HG03196 (cell line): Measurements from ENCODE around the gene CHCHD2.
"Not testable (repeated sequence)": the region's sequence is repeated elsewhere in the genome, so short reads cannot be mapped to it uniquely, and the experiment has no call there.

ENCODE experiments used
- ATAC-seq: cut with Tn5 transposase; IDR thresholded peaks from one replicate; pipeline ENCODE4 v1.9.1; 2021; ENCODE audit not compliant: unreplicated experiment

Gene CHCHD2

GRCh38 chr7:56106108-56107073 lies at the start of gene CHCHD2:
Gene CHCHD2 (minus strand): TSS chr7:56106476. CDS start chr7:56106413, 63 bp downstream.
- peak; percentile 100 for ATAC-seq

- ATAC-seq = not testable (repeated sequence)
Measured at GRCh38 chr7:56131062-56131461, 24.8 kb upstream of the CHCHD2 start.

- no peak for ATAC-seq
Measured at GRCh38 chr7:56127241-56127975, 21.1 kb upstream of the CHCHD2 start.

GRCh38 chr7:56125831-56126230 lies 19.6 kb upstream of the CHCHD2 start:
- ATAC-seq = no peak

- ATAC-seq = no peak
Measured at GRCh38 chr7:56124981-56125380, 18.7 kb upstream of the CHCHD2 start.

GRCh38 chr7:56121440-56121839 lies 15.2 kb upstream of the CHCHD2 start:
- ATAC-seq = no peak

- ATAC-seq = no peak
Measured at GRCh38 chr7:56115852-56116538, 9.7 kb upstream of the CHCHD2 start, which contains the start of gene NUPR2. Gene NUPR2 (minus strand): TSS chr7:56116417. CDS start chr7:56116314, 103 bp downstream.

- ATAC-seq = not testable (repeated sequence)
Measured at GRCh38 chr7:56112244-56112643, 6.0 kb upstream of the CHCHD2 start.

- ATAC-seq = no peak
Measured at GRCh38 chr7:56110611-56111010, 4.3 kb upstream of the CHCHD2 start.

GRCh38 chr7:56107954-56108258 lies 1.6 kb upstream of the CHCHD2 start:
- no peak for ATAC-seq

GRCh38 chr7:56105508-56105907 lies 768 bp downstream of the CHCHD2 start:
- ATAC-seq = no peak

GRCh38 chr7:56104138-56104537 lies 2.1 kb downstream of the CHCHD2 start:
- not testable (repeated sequence) for ATAC-seq

GRCh38 chr7:56099653-56100052 lies 6.6 kb downstream of the CHCHD2 start:
- ATAC-seq = no peak

- ATAC-seq = not testable (repeated sequence)
Measured at GRCh38 chr7:56098187-56099008, 7.9 kb downstream of the CHCHD2 start.

GRCh38 chr7:56097700-56098099 lies 8.6 kb downstream of the CHCHD2 start:
- ATAC-seq = no peak

- no peak for ATAC-seq
Measured at GRCh38 chr7:56092789-56093531, 13.3 kb downstream of the CHCHD2 start, which contains the start of gene PHKG1. Gene PHKG1 (minus strand): TSS chr7:56092952. CDS start chr7:56088941, 4,011 bp downstream.

GRCh38 chr7:56092388-56092787 lies 13.9 kb downstream of the CHCHD2 start:
- not testable (repeated sequence) for ATAC-seq

GRCh38 chr7:56091591-56091990 lies 14.7 kb downstream of the CHCHD2 start:
- ATAC-seq = no peak

GRCh38 chr7:56087445-56087844 lies 18.8 kb downstream of the CHCHD2 start:
- no peak for ATAC-seq

- no peak for ATAC-seq
Measured at GRCh38 chr7:56086761-56087160, 19.5 kb downstream of the CHCHD2 start.
